PC-3 (cell line): ENCODE measurements around the gene DNAH5. TPM values are rescaled to one million over a fixed set of nuclear protein-coding genes. Genes with fewer than 3 reads are reported as not detected.
A peak's percentile ranks its signal among the peaks of the same experiment; 100 is the strongest.

Experiments
- ATAC-seq: fragments of 200-7000 bp; cut with Tn5 transposase; 2 replicates; pipeline ENCODE4 v1.9.1; 2020; ENCODE audit warnings: mild to moderate bottlenecking, moderate library complexity
- Bru-seq: library from RNA; stranded (reverse); fragments of 400-500 nt; gene quantifications from one replicate; lab custom pipeline; 2021; lab: Mats Ljungman, UMichigan
- BruChase-seq, 2 experiments: library from RNA; stranded (reverse); fragments of 400-500 nt; gene quantifications; one replicate each; lab custom pipeline; 2021; lab: Mats Ljungman, UMichigan
- BruUV-seq: library from RNA; stranded (reverse); fragments of 400-500 nt; replicated peaks from 2 replicates; lab custom pipeline; 2021; lab: Mats Ljungman, UMichigan
- CTCF ChIA-PET: fragments of 300-600 bp; sonication (Branson Sonifier 250); formaldehyde crosslinking; loops from one replicate; lab custom pipeline; 2022; ENCODE audit warnings: antibody characterized with exemption; lab: Charles Lee
- POLR2A ChIA-PET: fragments of 300-600 bp; sonication (Branson Sonifier 250); formaldehyde crosslinking; loops from one replicate; lab custom pipeline; 2022; ENCODE audit warnings: antibody characterized with exemption; ENCODE audit not compliant: unreplicated experiment; lab: Charles Lee
- DNase-seq: peaks from one replicate; pipeline ENCODE4 v3.0.0-alpha.2; 2015
- H2AFZ ChIP-seq: fragments of 300-600 bp; sonication (generic); 2 replicates; pipeline ENCODE4 v1.6.0; 2016; ENCODE audit warnings: antibody characterized with exemption, low read length
- H3F3A ChIP-seq: fragments of 300-600 bp; sonication (generic); one replicate; pipeline ENCODE4 v1.6.0; 2017; ENCODE audit warnings: antibody characterized with exemption, low read length, control low read depth, mild to moderate bottlenecking; ENCODE audit not compliant: unreplicated experiment
- H3K27ac ChIP-seq: fragments of 300-600 bp; sonication (generic); 2 replicates; pipeline ENCODE4 v1.5.1; 2016; ENCODE audit warnings: mild to moderate bottlenecking, low read length
- H3K27me3 ChIP-seq: fragments of 300-600 bp; sonication (generic); 2 replicates; pipeline ENCODE4 v1.6.1; 2016; ENCODE audit warnings: low read length, mixed read lengths
- H3K36me3 ChIP-seq: fragments of 300-600 bp; sonication (generic); 2 replicates; pipeline ENCODE4 v1.6.1; 2016; ENCODE audit warnings: low read depth, mixed run types, low read length, mixed read lengths
- H3K4me1 ChIP-seq: fragments of 300-600 bp; sonication (generic); 2 replicates; pipeline ENCODE4 v1.5.1; 2016; ENCODE audit warnings: low read length; ENCODE audit not compliant: insufficient read depth
- H3K4me2 ChIP-seq: fragments of 300-600 bp; sonication (generic); 2 replicates; pipeline ENCODE4 v1.6.0; 2016; ENCODE audit warnings: low read length
- H3K4me3 ChIP-seq: fragments of 300-600 bp; sonication (generic); 2 replicates; pipeline ENCODE4 v1.5.1; 2016; ENCODE audit warnings: mild to moderate bottlenecking, low read length, mixed read lengths
- H3K79me2 ChIP-seq: fragments of 300-600 bp; sonication (generic); 2 replicates; pipeline ENCODE4 v1.6.1; 2017; ENCODE audit warnings: low read length, mixed read lengths
- H3K9ac ChIP-seq: fragments of 300-600 bp; sonication (generic); 2 replicates; pipeline ENCODE4 v1.6.0; 2016; ENCODE audit warnings: mild to moderate bottlenecking, low read length
- H3K9me2 ChIP-seq: fragments of 300-600 bp; sonication (generic); replicated peaks from 2 replicates; pipeline ENCODE4 v1.6.1; 2016; ENCODE audit warnings: mixed run types, low read length, mixed read lengths
- H3K9me3 ChIP-seq: fragments of 300-600 bp; sonication (generic); 2 replicates; pipeline ENCODE4 v1.6.1; 2016; ENCODE audit warnings: low read length, mixed read lengths
- H4K20me1 ChIP-seq: fragments of 300-600 bp; sonication (generic); 2 replicates; pipeline ENCODE4 v1.6.1; 2016; ENCODE audit warnings: low read length, mixed read lengths
- CTCF ChIP-seq: fragments of 300-600 bp; sonication (generic); conservative IDR thresholded peaks from 2 replicates; pipeline ENCODE4 v1.5.1; 2017; ENCODE audit warnings: antibody characterized with exemption, low read depth, mild to moderate bottlenecking, low read length
- EZH2 ChIP-seq: fragments of 300-600 bp; sonication (generic); IDR thresholded peaks from one replicate; pipeline ENCODE4 v1.6.1; 2017; ENCODE audit warnings: antibody characterized with exemption, mild to moderate bottlenecking, low read length; ENCODE audit not compliant: unreplicated experiment
- EZH2phosphoT487 ChIP-seq: fragments of 300-600 bp; sonication (generic); IDR thresholded peaks from 2 replicates; pipeline ENCODE4 v1.6.1; 2018; ENCODE audit warnings: mild to moderate bottlenecking, antibody characterized with exemption, low read length, borderline replicate concordance
- intact Hi-C: fragments of 100-400 bp; cut with micrococcal nuclease; formaldehyde crosslinking; loops from 2 replicates; pipeline ENCODE4 v1.9.0; 2023
- long read RNA-seq: library from polyadenylated mRNA; unstranded; transcript quantifications from one replicate; pipeline ENCODE4 v2.0.0, GENCODE V29; 2021; ENCODE audit not compliant: unreplicated experiment
- total RNA-seq: library from RNA; depleted of rRNA; stranded (reverse); fragments of >200 nt; gene quantifications from 2 replicates; pipeline ENCODE4 v1.2.3, GENCODE V29; 2014; rRNA removed

The DNAH5 gene
- 3.4 and 3.5 TPM in 2 replicates for total RNA-seq
- percentile 41 among the genes with signal in this experiment for Bru-seq, nascent RNA
- BruChase-seq, experiment 1, labeled RNA remaining after a 6-hour chase = percentile 38 among the genes with signal in this experiment
- percentile 52 among the genes with signal in this experiment for BruChase-seq, experiment 2, labeled RNA remaining after a 2-hour chase
- long read RNA-seq, partial matches to known transcripts = 2 of 8 reads
- long read RNA-seq, other reads (novel, unspliced or antisense) = 6 of 8 reads

- no TSS peak for BruUV-seq
- ChIA-PET POLR2A (no interaction called here), CTCF (no interaction called here)
- no peak for TF ChIP-seq EZH2
- TF ChIP-seq CTCF = no peak
- no peak for TF ChIP-seq EZH2phosphoT487
- Histone ChIP-seq H3F3A (no peaks in the 10 kb centered on the region), H3K4me3 (no peak within 1 kb of the TSS), H3K27ac (peak within 1 kb of the TSS; percentile 56), H3K4me2 (peak within 1 kb of the TSS; percentile 46), H3K9me3 (no peaks in the 10 kb centered on the region), H2AFZ (no peak within 1 kb of the TSS), H3K4me1 (peaks cover 27% of the 10 kb centered on the region), H3K9me2 (no peaks in the 10 kb centered on the region), H3K9ac (no peak within 1 kb of the TSS), H3K79me2 (no peaks in the 10 kb centered on the region), H3K27me3 (no peaks in the 10 kb centered on the region), H3K36me3 (no peaks in the 10 kb centered on the region), H4K20me1 (no peaks in the 10 kb centered on the region)
- peak; percentile 95 for DNase-seq
- peak; percentile 89 for ATAC-seq
- intact Hi-C loops = no loop called here
Observed at GRCh38 chr5:13944560-13945199, at the start of gene DNAH5. Gene DNAH5, minus strand, starts transcription at chr5:13944688. Its CDS starts 250 bp downstream, at chr5:13944438.

- ATAC-seq = no peak
- Histone ChIP-seq H3K4me2 (no peak overlapping the region), H3K27ac (no peak overlapping the region), H3F3A (no peaks in the 10 kb centered on the region), H3K9me3 (peaks cover 12% of the 10 kb centered on the region), H3K4me1 (peaks cover 7% of the 10 kb centered on the region), H3K9ac (no peak overlapping the region), H3K4me3 (no peak overlapping the region), H3K36me3 (0 out of 2 replicates have a peak, but pooled peaks cover 3% of the 10 kb centered on the region), H3K27me3 (no peaks in the 10 kb centered on the region), H2AFZ (no peak overlapping the region), H3K9me2 (no peaks in the 10 kb centered on the region), H3K79me2 (peaks cover 9% of the 10 kb centered on the region), H4K20me1 (no peaks in the 10 kb centered on the region)
- BruUV-seq = no TSS peak
- CTCF ChIA-PET = no interaction called here
- POLR2A ChIA-PET = no interaction called here
- DNase-seq = no peak
- intact Hi-C loops = no loop called here
- TF ChIP-seq EZH2phosphoT487 (no peak), CTCF (no peak), EZH2 (no peak)
Observed at GRCh38 chr5:13993926-13994325, 49.4 kb upstream of the DNAH5 start.

GRCh38 chr5:13992795-13993194 lies 48.3 kb upstream of the DNAH5 start:
- TF ChIP-seq EZH2 (no peak), EZH2phosphoT487 (no peak), CTCF (no peak)
- no TSS peak for BruUV-seq
- H3K27me3 ChIP-seq = no peaks in the 10 kb centered on the region
- peaks cover 17% of the 10 kb centered on the region for H3K79me2 ChIP-seq
- DNase-seq (no peak), ATAC-seq (no peak)
- no peak overlapping the region for H3K27ac ChIP-seq
- H3K9me2 ChIP-seq = no peaks in the 10 kb centered on the region
- H3K4me3 ChIP-seq = no peak overlapping the region
- H3K9ac ChIP-seq = no peak overlapping the region
- H3K4me2 ChIP-seq = no peak overlapping the region
- ChIA-PET CTCF (no interaction called here), POLR2A (no interaction called here)
- H4K20me1 ChIP-seq = no peaks in the 10 kb centered on the region
- peaks cover 14% of the 10 kb centered on the region for H3K4me1 ChIP-seq
- 0 out of 2 replicates have a peak, but pooled peaks cover 3% of the 10 kb centered on the region for H3K36me3 ChIP-seq
- intact Hi-C loops = no loop called here
- H3K9me3 ChIP-seq = peaks cover 6% of the 10 kb centered on the region
- no peak overlapping the region for H2AFZ ChIP-seq
- no peaks in the 10 kb centered on the region for H3F3A ChIP-seq
